GM12878 (cell line): ENCODE data around the gene PGLYRP1. TPM values are rescaled to one million over a fixed set of nuclear protein-coding genes. Genes with fewer than 3 reads are reported as not detected.

ENCODE experiments used
- ATAC-seq: fragments of 200-7000 bp; cut with Tn5 transposase; 3 replicates; pipeline ENCODE4 v1.9.1; 2020; ENCODE audit warnings: mild to moderate bottlenecking, moderate library complexity
- BruUV-seq: library from RNA; stranded (reverse); fragments of 400-500 nt; replicated peaks from 2 replicates; lab custom pipeline; 2021; lab: Mats Ljungman, UMichigan
- CTCF ChIA-PET: fragments of 300-600 bp; sonication (Branson Sonifier 250); formaldehyde crosslinking; extraction: SDS; loops from one replicate; lab custom pipeline; 2021; ENCODE audit warnings: inconsistent platforms; lab: Yijun Ruan, JAX
- POLR2A ChIA-PET: fragments of 350-600 bp; formaldehyde crosslinking; extraction: SDS; loops from one replicate; lab custom pipeline; 2021; ENCODE audit warnings: inconsistent platforms; lab: Charles Lee
- RAD21 ChIA-PET: fragments of 300-600 bp; sonication (Branson Sonifier 250); formaldehyde crosslinking; loops from one replicate; lab custom pipeline; 2023; ENCODE audit warnings: antibody characterized with exemption; ENCODE audit not compliant: unreplicated experiment; lab: Charles Lee
- SMC1A ChIA-PET: fragments of 300-600 bp; sonication (Branson Sonifier 250); formaldehyde crosslinking; loops from one replicate; lab custom pipeline; 2023; ENCODE audit not compliant: unreplicated experiment, uncharacterized antibody; lab: Charles Lee
- DNase-seq: peaks from one replicate; pipeline ENCODE4 v3.0.0-alpha.2; 2011; ENCODE audit warnings: low read depth, low spot score
- FAIRE-seq: peaks from 3 replicates; lab custom pipeline; 2011; peaks lifted over from hg19 to GRCh38; lab: Jason Lieb, UNC
- H2AFZ ChIP-seq: 2 replicates; pipeline ENCODE4 v1.6.0; 2011; ENCODE audit warnings: low read depth, low read length, control low read depth; ENCODE audit not compliant: control insufficient read depth
- H3K27ac ChIP-seq: 2 replicates; pipeline ENCODE4 v1.5.1; 2011; ENCODE audit warnings: control low read depth; ENCODE audit not compliant: control insufficient read depth, insufficient read depth
- H3K27me3 ChIP-seq, 2 experiments: replicated peaks in 1 of 2; 2 replicates each; pipeline versions ENCODE4 v1.6.0 to v1.6.1; 2011; ENCODE audit warnings: low read length in 1 of 2; ENCODE audit not compliant: control insufficient read depth in 2 of 2, insufficient read depth in 2 of 2
- H3K36me3 ChIP-seq, 2 experiments: 2 replicates each; pipeline ENCODE4 v1.5.1; 2011; ENCODE audit warnings: low read length in 1 of 2; ENCODE audit not compliant: control insufficient read depth in 2 of 2, insufficient read depth in 2 of 2
- H3K4me1 ChIP-seq: 2 replicates; pipeline ENCODE4 v1.6.1; 2011; ENCODE audit warnings: mild to moderate bottlenecking, low read length, moderate library complexity, mixed read lengths; ENCODE audit not compliant: control insufficient read depth, insufficient read depth
- H3K4me2 ChIP-seq: 2 replicates; pipeline ENCODE4 v1.6.0; 2011; ENCODE audit warnings: control low read depth; ENCODE audit not compliant: control insufficient read depth, insufficient read depth
- H3K4me3 ChIP-seq: fragments of 200-600 bp; sonication (generic); 2 replicates; pipeline ENCODE4 v1.5.1; 2016
- H3K79me2 ChIP-seq: 2 replicates; pipeline ENCODE4 v1.6.0; 2011; ENCODE audit warnings: low read length; ENCODE audit not compliant: control insufficient read depth, insufficient read depth
- H3K9ac ChIP-seq: 2 replicates; pipeline ENCODE4 v1.8.0; 2011; ENCODE audit warnings: low read length, control low read depth, mixed read lengths; ENCODE audit not compliant: control insufficient read depth, insufficient read depth
- H3K9me3 ChIP-seq: replicated peaks from 3 replicates; pipeline ENCODE4 v1.5.1; 2011; ENCODE audit warnings: mild to moderate bottlenecking, low read length; ENCODE audit not compliant: control insufficient read depth, insufficient read depth
- H4K20me1 ChIP-seq: 2 replicates; pipeline ENCODE4 v1.6.0; 2011; ENCODE audit not compliant: control insufficient read depth, insufficient read depth
- FOXM1 ChIP-seq: IDR thresholded peaks from 2 replicates; pipeline ENCODE4 v1.6.1; 2012; ENCODE audit warnings: low read depth, mild to moderate bottlenecking, inconsistent platforms, low read length, moderate library complexity
- HDAC6 ChIP-seq: fragments of 200-600 bp; sonication (generic); IDR thresholded peaks from one replicate; pipeline ENCODE4 v1.8.0; 2017; ENCODE audit warnings: antibody characterized with exemption; ENCODE audit not compliant: unreplicated experiment
- HDGF ChIP-seq: fragments of 450-650 bp; IDR thresholded peaks from 2 replicates; pipeline ENCODE4 v1.6.1; 2016; ENCODE audit warnings: antibody characterized with exemption
- MTA2 ChIP-seq: fragments of 450-650 bp; IDR thresholded peaks from 2 replicates; pipeline ENCODE4 v1.6.1; 2016; ENCODE audit warnings: low read depth, mild to moderate bottlenecking, moderate library complexity
- MXI1 ChIP-seq: fragments of 150-350 bp; IDR thresholded peaks from 2 replicates; pipeline ENCODE4 v1.6.1; 2011; ENCODE audit warnings: low read depth, mild to moderate bottlenecking, inconsistent platforms, low read length, improper control_type of control experiment
- RB1 ChIP-seq: fragments of 450-650 bp; formaldehyde crosslinking; IDR thresholded peaks from 2 replicates; pipeline ENCODE4 v1.6.1; 2017; ENCODE audit warnings: mild to moderate bottlenecking, borderline replicate concordance
- RELB ChIP-seq: fragments of 450-650 bp; IDR thresholded peaks from 2 replicates; pipeline ENCODE4 v1.6.1; 2017; ENCODE audit warnings: low read depth, mild to moderate bottlenecking, moderate library complexity
- SIN3A ChIP-seq: IDR thresholded peaks from 2 replicates; pipeline ENCODE4 v1.6.1; 2012; ENCODE audit warnings: low read depth, low read length, improper control_type of control experiment
- SIX5 ChIP-seq: IDR thresholded peaks from 2 replicates; pipeline ENCODE4 v1.6.1; 2011; ENCODE audit warnings: mild to moderate bottlenecking, low read depth, low read length, moderate library complexity; ENCODE audit not compliant: severe bottlenecking
- SKIL ChIP-seq: fragments of 450-650 bp; IDR thresholded peaks from 2 replicates; pipeline ENCODE4 v1.6.1; 2017; ENCODE audit warnings: mild to moderate bottlenecking, low read depth, inconsistent platforms; ENCODE audit not compliant: poor library complexity, severe bottlenecking
- SMAD1 ChIP-seq: fragments of 450-650 bp; IDR thresholded peaks from 2 replicates; pipeline ENCODE4 v1.6.1; 2018; ENCODE audit warnings: mild to moderate bottlenecking, low read depth; ENCODE audit not compliant: partially characterized antibody
- WGBS: methylation state at CpG from one replicate; pipeline ENCODE4 v1.1.6; 2016; ENCODE audit warnings: low lambda C conversion rate; ENCODE audit not compliant: insufficient replicate concordance, insufficient coverage; ENCODE audit errors: missing lambda C conversion rate; 5-methylcytosine and 5-hydroxymethylcytosine counted together
- in situ Hi-C: fragments of 300-500 bp; cut with MboI; formaldehyde crosslinking; loops from 9 replicates; pipeline ENCODE4 v1.14.3; 2018; ENCODE audit warnings: mixed read lengths
- intact Hi-C: fragments of 100-400 bp; cut with micrococcal nuclease; formaldehyde crosslinking; loops from one replicate; pipeline ENCODE4 v1.14.2; 2022; ENCODE audit not compliant: unreplicated experiment
- polyA plus RNA-seq, 11 experiments: library from polyadenylated mRNA; depleted of rRNA in 4 of 11; unstranded in 6 of 11; stranded (reverse) in 5 of 11; fragments of >200 nt; fragmentation: Nextera tagmentation in 4 of 11; fragmentation: Illumina TruSeq in 1 of 11; extraction: Ambion mirVana in 4 of 11; extraction: Trizol in 1 of 11; gene quantifications; 1 replicate in 1 of 11; 2 replicates in 10 of 11; pipeline versions ENCODE4 v1.2.1 to v1.2.3, GENCODE V29; 2011 to 2016; ENCODE audit warnings: inconsistent platforms in 2 of 11, missing spikeins in 2 of 11, low read depth in 1 of 11
- total RNA-seq, 4 experiments: library from RNA; depleted of rRNA in 3 of 4; stranded (reverse); fragments of >200 nt in 3 of 4; fragmentation: Illumina TruSeq in 1 of 4; extraction: Trizol in 1 of 4; gene quantifications; 2 replicates each; pipeline versions ENCODE4 v1.2.1 to v1.2.3, GENCODE V29; 2013 to 2021

The PGLYRP1 gene
- total and polyA plus RNA-seq, 10 of the 15 experiments (the other 5 are each of a cell fraction or from before 2014, with no cell fraction given) = 0.30 TPM; not detected in 9

DNA sequence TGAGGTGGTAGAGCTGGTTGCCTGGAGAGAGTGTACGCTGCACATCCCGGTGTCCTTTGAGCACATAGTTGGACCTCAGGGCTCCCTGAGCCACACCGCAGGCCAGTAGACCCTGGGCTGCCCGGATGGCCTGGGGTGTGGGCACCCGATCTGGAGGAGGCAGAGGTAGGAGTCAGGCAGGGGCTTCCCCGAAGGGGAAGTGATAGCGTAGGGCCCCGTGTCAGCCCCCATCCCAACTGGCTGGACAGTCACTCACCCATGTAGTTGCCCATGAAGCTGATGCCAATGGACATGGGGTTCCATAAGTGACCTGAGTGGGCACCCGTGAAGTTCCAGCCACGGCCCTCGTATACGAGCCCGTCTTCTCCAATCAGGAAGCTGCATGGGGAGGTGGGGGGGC is 3.6 kb downstream of the PGLYRP1 start:
- ChIA-PET SMC1A (no interaction called here), POLR2A (no interaction called here), CTCF (interaction anchor here (1.0 to 1.7 kb wide), 2 partner anchors 9 to 156 kb away, joined by 4 to 5 read pairs; partner anchors contain the start of gene SYMPK), RAD21 (no interaction called here)
- Histone ChIP-seq H3K4me1 (peaks cover 5% of the 10 kb centered on the region), H3K27ac (no peak overlapping the region), H4K20me1 (no peaks in the 10 kb centered on the region; the same call in 1 of the 2 replicates), H3K9me3 (no peaks in the 10 kb centered on the region), H3K36me3 (no peaks in the 10 kb centered on the region; a peak in 1 of 4 replicates), H3K4me2 (no peak overlapping the region), H3K79me2 (no peaks in the 10 kb centered on the region), H2AFZ (no peak overlapping the region), H3K9ac (no peak overlapping the region), H3K27me3 (no peaks in the 10 kb centered on the region), H3K4me3 (no peak overlapping the region)
- intact Hi-C loops = no loop called here
- no peak for DNase-seq
- 89% methylated on average over 13 of the region's 13 CpGs for WGBS
- TF ChIP-seq RB1 (no peak), SIX5 (no peak), RELB (no peak), MXI1 (no peak), FOXM1 (no peak), HDAC6 (no peak), HDGF (no peak), SIN3A (no peak), MTA2 (no peak), SKIL (no peak), SMAD1 (no peak)
- no peak for FAIRE-seq
- in situ Hi-C loops = no loop called here
- BruUV-seq = TSS peak; percentile 61
- no peak for ATAC-seq
